Measurements from ENCODE around the gene RAD21L1.
"Not testable (repeated sequence)": the region's sequence is repeated elsewhere in the genome, so short reads cannot be mapped to it uniquely, and the experiment has no call there.

RAD21L1 gene

GRCh38 chr20:1232286-1233111 is 6.7 kb downstream of the RAD21L1 start:
- no peak for DNase-seq

GRCh38 chr20:1240549-1240948 is 14.7 kb downstream of the RAD21L1 start:
- no peak for DNase-seq

- DNase-seq = no peak
Measured at GRCh38 chr20:1241456-1241855, 15.6 kb downstream of the RAD21L1 start.

GRCh38 chr20:1242099-1242498 is 16.3 kb downstream of the RAD21L1 start:
- DNase-seq = no peak

GRCh38 chr20:1242530-1242929 is 16.7 kb downstream of the RAD21L1 start:
- no peak for DNase-seq

GRCh38 chr20:1245578-1245977 is 19.7 kb downstream of the RAD21L1 start:
- DNase-seq = no peak

GRCh38 chr20:1247689-1248088 is 21.8 kb downstream of the RAD21L1 start:
- no peak for DNase-seq

GRCh38 chr20:1250282-1250681 is 24.4 kb downstream of the RAD21L1 start:
- DNase-seq = not testable (repeated sequence)

GRCh38 chr20:1252416-1252815 is 26.6 kb downstream of the RAD21L1 start:
- DNase-seq = no peak

- DNase-seq = no peak
Measured at GRCh38 chr20:1254254-1254653, 28.4 kb downstream of the RAD21L1 start.

GRCh38 chr20:1255675-1256074 is 29.8 kb downstream of the RAD21L1 start:
- DNase-seq = no peak

GRCh38 chr20:1263853-1264252 is 38.0 kb downstream of the RAD21L1 start:
- peak; percentile 10 for DNase-seq

GRCh38 chr20:1264727-1265126 is 38.9 kb downstream of the RAD21L1 start:
- no peak for DNase-seq

- DNase-seq = no peak
Measured at GRCh38 chr20:1265226-1265915, 39.5 kb downstream of the RAD21L1 start.

- no peak for DNase-seq
Measured at GRCh38 chr20:1265916-1266166, 40.0 kb downstream of the RAD21L1 start.

- DNase-seq = peak; percentile 21
Measured at GRCh38 chr20:1266167-1266973, 40.5 kb downstream of the RAD21L1 start, which contains the start of gene SNPH. TSS of gene SNPH (plus strand) at chr20:1266294. CDS start at chr20:1296240, 29,946 bp downstream.

- no peak for DNase-seq
Measured at GRCh38 chr20:1267161-1267560, 41.3 kb downstream of the RAD21L1 start.

GRCh38 chr20:1267809-1268374 is 42.0 kb downstream of the RAD21L1 start:
- DNase-seq = no peak

- DNase-seq = no peak
Measured at GRCh38 chr20:1269235-1269634, 43.4 kb downstream of the RAD21L1 start.

- no peak for DNase-seq
Measured at GRCh38 chr20:1269850-1270249, 44.0 kb downstream of the RAD21L1 start.

GRCh38 chr20:1272368-1273100 is 46.7 kb downstream of the RAD21L1 start:
- no peak for DNase-seq

- DNase-seq = no peak
Measured at GRCh38 chr20:1273366-1273765, 47.5 kb downstream of the RAD21L1 start.
